Stimulated activated naive CD8-positive, alpha-beta T cell treated with anti-CD3 and anti-CD28 coated beads, Interleukin-15, Interleukin-2, amounts not matched to agents 100 U/mL and 50 U/mL, for 24 hours (primary cell): Measurements from ENCODE around the gene FHDC1.

ENCODE experiments used
- ATAC-seq: fragments of 150-1000 bp; cut with Tn5 transposase; one replicate; pipeline ENCODE4 v1.10.0; 2021
- DNase-seq: peaks from one replicate; pipeline ENCODE4 v3.0.0; 2021

FHDC1 gene

GRCh38 chr4:152981278-152981677 is 45.2 kb downstream of the FHDC1 start:
- ATAC-seq (no peak), DNase-seq (no peak)

GRCh38 chr4:152981842-152982241 is 45.7 kb downstream of the FHDC1 start:
- ATAC-seq (no peak), DNase-seq (no peak)

GRCh38 chr4:152983221-152983620 is 47.1 kb downstream of the FHDC1 start:
- DNase-seq (no peak), ATAC-seq (no peak)

GRCh38 chr4:152983774-152984411 is 47.8 kb downstream of the FHDC1 start:
- DNase-seq (no peak), ATAC-seq (no peak)

GRCh38 chr4:152988721-152989553 is 52.8 kb downstream of the FHDC1 start:
- no peak for DNase-seq

GRCh38 chr4:152989554-152989970 is 53.4 kb downstream of the FHDC1 start:
- no peak for DNase-seq

More at GRCh38 chr4:152988721-152989553, 52.8 kb downstream of the FHDC1 start:
- no peak for ATAC-seq

GRCh38 chr4:152990471-152991131 is 54.5 kb downstream of the FHDC1 start:
- ATAC-seq, result no peak

More at GRCh38 chr4:152989554-152989970, 53.4 kb downstream of the FHDC1 start:
- ATAC-seq, result no peak

GRCh38 chr4:152991398-152991797 is 55.3 kb downstream of the FHDC1 start:
- DNase-seq, result no peak
- ATAC-seq, result no peak

More at GRCh38 chr4:152990471-152991131, 54.5 kb downstream of the FHDC1 start:
- no peak for DNase-seq

- no peak for ATAC-seq
- no peak for DNase-seq
Measured at GRCh38 chr4:152992027-152992426, 55.9 kb downstream of the FHDC1 start.

GRCh38 chr4:152992466-152992865 is 56.3 kb downstream of the FHDC1 start:
- DNase-seq (no peak), ATAC-seq (no peak)

GRCh38 chr4:152994038-152994437 is 57.9 kb downstream of the FHDC1 start:
- DNase-seq (no peak), ATAC-seq (no peak)

GRCh38 chr4:152996111-152996571 is 60.0 kb downstream of the FHDC1 start:
- ATAC-seq (no peak), DNase-seq (no peak)

GRCh38 chr4:152996672-152997071 is 60.5 kb downstream of the FHDC1 start:
- ATAC-seq (no peak), DNase-seq (no peak)

GRCh38 chr4:152997288-152997687 is 61.2 kb downstream of the FHDC1 start:
- ATAC-seq, result no peak
- DNase-seq, result no peak

GRCh38 chr4:152997771-152998487 is 61.8 kb downstream of the FHDC1 start:
- DNase-seq (no peak), ATAC-seq (no peak)

- ATAC-seq, result no peak
Measured at GRCh38 chr4:152998861-152999260, 62.7 kb downstream of the FHDC1 start.

GRCh38 chr4:152999346-153000075 is 63.4 kb downstream of the FHDC1 start:
- ATAC-seq (no peak), DNase-seq (no peak)

More at GRCh38 chr4:152998861-152999260, 62.7 kb downstream of the FHDC1 start:
- no peak for DNase-seq

- no peak for DNase-seq
Measured at GRCh38 chr4:153000076-153000420, 63.9 kb downstream of the FHDC1 start.

GRCh38 chr4:153001626-153002025 is 65.5 kb downstream of the FHDC1 start:
- DNase-seq, result no peak
- ATAC-seq, result no peak

More at GRCh38 chr4:153000076-153000420, 63.9 kb downstream of the FHDC1 start:
- ATAC-seq, result no peak

GRCh38 chr4:153002110-153002509 is 66.0 kb downstream of the FHDC1 start:
- ATAC-seq (no peak), DNase-seq (no peak)

GRCh38 chr4:153004081-153004850 is 68.1 kb downstream of the FHDC1 start:
- ATAC-seq (peak; percentile 29), DNase-seq (no peak)
